Activated naive CD4-positive, alpha-beta T cell treated with anti-CD3 and anti-CD28 coated beads, Interleukin-2, amount 50 U/mL, for 24 hours (primary cell): ENCODE data around the gene BCL2A1.
A peak's percentile ranks its signal among the peaks of the same experiment; 100 is the strongest.
"Not testable (repeated sequence)": the region's sequence is repeated elsewhere in the genome, so short reads cannot be mapped to it uniquely, and the experiment has no call there.

Experiments used
- H3K27ac Mint-ChIP-seq: one replicate; pipeline ENCODE4 v1.8.0; 2021; ENCODE audit warnings: mild to moderate bottlenecking, mixed read lengths
- H3K27me3 Mint-ChIP-seq: one replicate; pipeline ENCODE4 v1.8.0; 2021; ENCODE audit warnings: mixed read lengths
- H3K36me3 Mint-ChIP-seq: one replicate; pipeline ENCODE4 v1.8.0; 2021; ENCODE audit warnings: mixed read lengths
- H3K4me1 Mint-ChIP-seq: one replicate; pipeline ENCODE4 v1.8.0; 2021; ENCODE audit warnings: mixed read lengths
- H3K4me3 Mint-ChIP-seq: one replicate; pipeline ENCODE4 v1.8.0; 2021; ENCODE audit warnings: mild to moderate bottlenecking, mixed read lengths
- H3K9me3 Mint-ChIP-seq: one replicate; pipeline ENCODE4 v1.8.0; 2021; ENCODE audit warnings: mixed read lengths

The BCL2A1 gene

GRCh38 chr15:79973456-79974195 is 2.6 kb upstream of the BCL2A1 start:
- Mint-ChIP-seq H3K9me3 (no peaks in the 10 kb centered on the region), H3K27me3 (no peaks in the 10 kb centered on the region), H3K4me3 (peak overlapping the region; percentile 48), H3K27ac (peak overlapping the region; percentile 56), H3K4me1 (peaks cover 40% of the 10 kb centered on the region), H3K36me3 (peaks cover 4% of the 10 kb centered on the region)

GRCh38 chr15:79972863-79973262 is 1.9 kb upstream of the BCL2A1 start:
- Mint-ChIP-seq H3K36me3 (peaks cover 11% of the 10 kb centered on the region), H3K27ac (peak overlapping the region; percentile 56), H3K27me3 (no peaks in the 10 kb centered on the region), H3K9me3 (no peaks in the 10 kb centered on the region), H3K4me3 (peak overlapping the region; percentile 48), H3K4me1 (peaks cover 32% of the 10 kb centered on the region)

GRCh38 chr15:79970181-79970580 is 815 bp downstream of the BCL2A1 start:
- Mint-ChIP-seq H3K9me3 (no peaks in the 10 kb centered on the region), H3K27ac (peak overlapping the region; percentile 99), H3K4me1 (peaks cover 43% of the 10 kb centered on the region), H3K4me3 (peak overlapping the region; percentile 99), H3K27me3 (no peaks in the 10 kb centered on the region), H3K36me3 (peaks cover 29% of the 10 kb centered on the region)

GRCh38 chr15:79969146-79969545 is 1.9 kb downstream of the BCL2A1 start:
- H3K9me3 Mint-ChIP-seq: no peaks in the 10 kb centered on the region
- peaks cover 34% of the 10 kb centered on the region for H3K36me3 Mint-ChIP-seq
- no peaks in the 10 kb centered on the region for H3K27me3 Mint-ChIP-seq
- H3K4me3 Mint-ChIP-seq: peak overlapping the region; percentile 97
- H3K4me1 Mint-ChIP-seq: peaks cover 51% of the 10 kb centered on the region
- peak overlapping the region; percentile 83 for H3K27ac Mint-ChIP-seq

- Mint-ChIP-seq H3K36me3 (peaks cover 40% of the 10 kb centered on the region), H3K4me1 (peaks cover 40% of the 10 kb centered on the region), H3K27me3 (no peaks in the 10 kb centered on the region), H3K9me3 (no peaks in the 10 kb centered on the region), H3K27ac (peak overlapping the region; percentile 99), H3K4me3 (peak overlapping the region; percentile 97)
Observed at GRCh38 chr15:79967298-79968182, 3.5 kb downstream of the BCL2A1 start.

- no peaks in the 10 kb centered on the region for H3K27me3 Mint-ChIP-seq
- H3K4me1 Mint-ChIP-seq: peaks cover 42% of the 10 kb centered on the region
- H3K4me3 Mint-ChIP-seq: peak overlapping the region; percentile 97
- peak overlapping the region; percentile 99 for H3K27ac Mint-ChIP-seq
- no peaks in the 10 kb centered on the region for H3K9me3 Mint-ChIP-seq
- H3K36me3 Mint-ChIP-seq: peaks cover 43% of the 10 kb centered on the region
Observed at GRCh38 chr15:79966634-79967297, 4.2 kb downstream of the BCL2A1 start.

GRCh38 chr15:79965846-79966630 is 5.0 kb downstream of the BCL2A1 start:
- H3K4me1 Mint-ChIP-seq: peaks cover 35% of the 10 kb centered on the region
- peak overlapping the region; percentile 97 for H3K4me3 Mint-ChIP-seq
- no peaks in the 10 kb centered on the region for H3K9me3 Mint-ChIP-seq
- H3K36me3 Mint-ChIP-seq: peaks cover 43% of the 10 kb centered on the region
- no peaks in the 10 kb centered on the region for H3K27me3 Mint-ChIP-seq
- H3K27ac Mint-ChIP-seq: peak overlapping the region; percentile 99

- peak overlapping the region; percentile 97 for H3K4me3 Mint-ChIP-seq
Observed at GRCh38 chr15:79964232-79964805, 6.7 kb downstream of the BCL2A1 start.

GRCh38 chr15:79962921-79963320 is 8.1 kb downstream of the BCL2A1 start:
- Mint-ChIP-seq H3K4me3 (peak overlapping the region; percentile 68), H3K4me1 (peaks cover 43% of the 10 kb centered on the region), H3K36me3 (peaks cover 39% of the 10 kb centered on the region)
- not testable (repeated sequence) for H3K9me3 Mint-ChIP-seq, H3K27ac Mint-ChIP-seq, H3K27me3 Mint-ChIP-seq

More at GRCh38 chr15:79964232-79964805, 6.7 kb downstream of the BCL2A1 start:
- peaks cover 49% of the 10 kb centered on the region for H3K36me3 Mint-ChIP-seq
- H3K9me3 Mint-ChIP-seq: no peaks in the 10 kb centered on the region
- no peaks in the 10 kb centered on the region for H3K27me3 Mint-ChIP-seq
- peaks cover 43% of the 10 kb centered on the region for H3K4me1 Mint-ChIP-seq
- peak overlapping the region; percentile 83 for H3K27ac Mint-ChIP-seq

GRCh38 chr15:79962178-79962577 is 8.8 kb downstream of the BCL2A1 start:
- H3K4me1 Mint-ChIP-seq: peaks cover 42% of the 10 kb centered on the region
- peak overlapping the region; percentile 75 for H3K27ac Mint-ChIP-seq
- H3K27me3 Mint-ChIP-seq: no peaks in the 10 kb centered on the region
- H3K36me3 Mint-ChIP-seq: peaks cover 32% of the 10 kb centered on the region
- H3K9me3 Mint-ChIP-seq: no peaks in the 10 kb centered on the region
- H3K4me3 Mint-ChIP-seq: peak overlapping the region; percentile 68

GRCh38 chr15:79960502-79961212 is 10.3 kb downstream of the BCL2A1 start:
- H3K9me3 Mint-ChIP-seq: no peaks in the 10 kb centered on the region
- H3K4me3 Mint-ChIP-seq: peak overlapping the region; percentile 44
- no peaks in the 10 kb centered on the region for H3K27me3 Mint-ChIP-seq
- peaks cover 26% of the 10 kb centered on the region for H3K36me3 Mint-ChIP-seq
- peak overlapping the region; percentile 90 for H3K27ac Mint-ChIP-seq
- H3K4me1 Mint-ChIP-seq: peaks cover 37% of the 10 kb centered on the region

GRCh38 chr15:79957741-79958140 is 13.3 kb downstream of the BCL2A1 start:
- H3K36me3 Mint-ChIP-seq: peaks cover 13% of the 10 kb centered on the region
- no peaks in the 10 kb centered on the region for H3K9me3 Mint-ChIP-seq
- peak overlapping the region; percentile 49 for H3K27ac Mint-ChIP-seq
- H3K27me3 Mint-ChIP-seq: no peaks in the 10 kb centered on the region
- H3K4me3 Mint-ChIP-seq: no peak overlapping the region
- H3K4me1 Mint-ChIP-seq: peaks cover 45% of the 10 kb centered on the region

GRCh38 chr15:79956354-79956939 is 14.5 kb downstream of the BCL2A1 start:
- Mint-ChIP-seq H3K27me3 (no peaks in the 10 kb centered on the region), H3K36me3 (peaks cover 8% of the 10 kb centered on the region)

GRCh38 chr15:79954661-79955060 is 16.3 kb downstream of the BCL2A1 start:
- no peak overlapping the region for H3K4me3 Mint-ChIP-seq

More at GRCh38 chr15:79956354-79956939, 14.5 kb downstream of the BCL2A1 start:
- H3K4me3 Mint-ChIP-seq: no peak overlapping the region
- H3K27ac Mint-ChIP-seq: no peak overlapping the region
- peaks cover 37% of the 10 kb centered on the region for H3K4me1 Mint-ChIP-seq
- H3K9me3 Mint-ChIP-seq: no peaks in the 10 kb centered on the region

More at GRCh38 chr15:79954661-79955060, 16.3 kb downstream of the BCL2A1 start:
- no peaks in the 10 kb centered on the region for H3K9me3 Mint-ChIP-seq
- peaks cover 2% of the 10 kb centered on the region for H3K36me3 Mint-ChIP-seq
- no peak overlapping the region for H3K27ac Mint-ChIP-seq
- H3K27me3 Mint-ChIP-seq: no peaks in the 10 kb centered on the region
- peaks cover 30% of the 10 kb centered on the region for H3K4me1 Mint-ChIP-seq
